Mesothelial cell of epicardium (in vitro differentiated cells): ENCODE results near the gene ARGLU1. TPM values are rescaled to one million over a fixed set of nuclear protein-coding genes. Genes with fewer than 3 reads are reported as not detected.

ENCODE experiments used
- DNase-seq, 2 experiments: peaks; one replicate each; pipeline ENCODE4 v3.0.0; 2021; ENCODE audit warnings: low spot score in 2 of 2; ENCODE audit not compliant: unreplicated experiment in 2 of 2
- H3K27ac Mint-ChIP-seq: 2 replicates; pipeline ENCODE4 v1.8.0; 2021; ENCODE audit warnings: mixed read lengths
- H3K27me3 Mint-ChIP-seq: 2 replicates; pipeline ENCODE4 v1.8.0; 2021; ENCODE audit warnings: low read depth, mixed read lengths
- H3K36me3 Mint-ChIP-seq: 2 replicates; pipeline ENCODE4 v1.8.0; 2021; ENCODE audit warnings: mixed read lengths
- H3K4me1 Mint-ChIP-seq: 2 replicates; pipeline ENCODE4 v1.8.0; 2021; ENCODE audit warnings: mixed read lengths
- H3K4me3 Mint-ChIP-seq: 2 replicates; pipeline ENCODE4 v1.8.0; 2021; ENCODE audit warnings: mild to moderate bottlenecking, moderate library complexity, mixed read lengths
- H3K9me3 Mint-ChIP-seq: 2 replicates; pipeline ENCODE4 v1.8.0; 2021; ENCODE audit warnings: mixed read lengths
- total RNA-seq: library from RNA; stranded (reverse); gene quantifications from 3 replicates; pipeline ENCODE4 v1.2.1, GENCODE V29; 2021
- TF ChIP-seq, protein P1 (sequence below): fragments of 200-600 bp; sonication (generic); IDR thresholded peaks from one replicate; pipeline ENCODE4 v1.5.0; 2021; ENCODE audit warnings: antibody characterized with exemption; ENCODE audit not compliant: unreplicated experiment

Gene ARGLU1
- total RNA-seq, 1 donor from 2014 or later: 233 TPM

GRCh38 chr13:106586648-106587166 lies 18.8 kb upstream of the ARGLU1 start:
- Mint-ChIP-seq H3K27ac (no peak overlapping the region), H3K36me3 (peaks cover 11% of the 10 kb centered on the region), H3K4me1 (peaks cover 2% of the 10 kb centered on the region), H3K27me3 (no peaks in the 10 kb centered on the region), H3K9me3 (peaks cover 23% of the 10 kb centered on the region), H3K4me3 (no peak overlapping the region)
- TF ChIP-seq, protein P1, sequence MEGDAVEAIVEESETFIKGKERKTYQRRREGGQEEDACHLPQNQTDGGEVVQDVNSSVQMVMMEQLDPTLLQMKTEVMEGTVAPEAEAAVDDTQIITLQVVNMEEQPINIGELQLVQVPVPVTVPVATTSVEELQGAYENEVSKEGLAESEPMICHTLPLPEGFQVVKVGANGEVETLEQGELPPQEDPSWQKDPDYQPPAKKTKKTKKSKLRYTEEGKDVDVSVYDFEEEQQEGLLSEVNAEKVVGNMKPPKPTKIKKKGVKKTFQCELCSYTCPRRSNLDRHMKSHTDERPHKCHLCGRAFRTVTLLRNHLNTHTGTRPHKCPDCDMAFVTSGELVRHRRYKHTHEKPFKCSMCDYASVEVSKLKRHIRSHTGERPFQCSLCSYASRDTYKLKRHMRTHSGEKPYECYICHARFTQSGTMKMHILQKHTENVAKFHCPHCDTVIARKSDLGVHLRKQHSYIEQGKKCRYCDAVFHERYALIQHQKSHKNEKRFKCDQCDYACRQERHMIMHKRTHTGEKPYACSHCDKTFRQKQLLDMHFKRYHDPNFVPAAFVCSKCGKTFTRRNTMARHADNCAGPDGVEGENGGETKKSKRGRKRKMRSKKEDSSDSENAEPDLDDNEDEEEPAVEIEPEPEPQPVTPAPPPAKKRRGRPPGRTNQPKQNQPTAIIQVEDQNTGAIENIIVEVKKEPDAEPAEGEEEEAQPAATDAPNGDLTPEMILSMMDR: no peak
- no peak for DNase-seq

DNA sequence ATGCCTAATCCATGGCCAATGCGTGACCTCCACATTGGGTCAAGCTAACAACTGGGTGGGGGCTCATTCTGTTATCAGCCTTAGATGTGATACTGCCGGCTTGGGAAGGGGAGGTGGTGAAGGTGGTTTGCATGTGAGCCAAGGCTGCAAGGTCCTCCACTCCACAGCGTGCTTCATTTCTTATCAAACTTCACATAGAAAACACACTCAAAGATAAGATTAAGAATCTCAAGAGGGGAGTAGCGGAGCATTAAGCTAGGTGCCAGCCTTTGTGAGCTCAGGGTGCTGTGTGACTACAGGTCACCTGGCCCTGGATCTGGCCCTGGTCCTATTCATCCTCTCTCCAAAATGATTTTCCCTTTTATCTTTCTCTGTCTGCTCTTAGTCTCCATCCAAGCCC lies 13.3 kb upstream of the ARGLU1 start:
- peaks cover 13% of the 10 kb centered on the region for H3K9me3 Mint-ChIP-seq
- no peak overlapping the region for H3K4me3 Mint-ChIP-seq
- no peaks in the 10 kb centered on the region for H3K27me3 Mint-ChIP-seq

DNA sequence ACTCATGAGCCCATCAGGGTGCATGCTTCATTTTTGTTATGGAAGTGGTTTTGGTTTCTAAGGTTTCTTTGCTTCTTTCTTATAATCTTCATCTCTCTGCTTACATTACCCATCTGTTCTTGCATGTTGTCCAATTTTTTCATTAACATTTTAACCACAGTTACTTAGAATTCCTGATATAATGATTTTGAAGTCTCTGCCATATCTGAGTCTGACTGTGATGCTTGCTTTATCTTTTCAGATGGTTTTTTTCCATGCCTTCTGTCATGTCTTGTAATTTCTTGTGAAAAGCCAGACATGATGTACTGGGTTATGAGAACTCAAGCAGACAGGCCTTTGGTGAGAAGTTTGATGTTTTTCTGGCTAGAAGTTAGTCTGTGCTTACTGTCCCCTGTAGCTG lies 8.0 kb upstream of the ARGLU1 start:
- Mint-ChIP-seq H3K9me3 (no peaks in the 10 kb centered on the region), H3K4me1 (no peaks in the 10 kb centered on the region), H3K27me3 (no peaks in the 10 kb centered on the region), H3K36me3 (no peaks in the 10 kb centered on the region), H3K4me3 (no peak overlapping the region), H3K27ac (no peak overlapping the region)
- TF ChIP-seq, protein P1: no peak
- no peak for DNase-seq

More for the DNA sequence above, 13.3 kb upstream of the ARGLU1 start:
- H3K36me3 Mint-ChIP-seq: peaks cover 8% of the 10 kb centered on the region
- no peak for DNase-seq
- H3K4me1 Mint-ChIP-seq: no peaks in the 10 kb centered on the region
- TF ChIP-seq, protein P1: no peak
- H3K27ac Mint-ChIP-seq: no peak overlapping the region

DNA sequence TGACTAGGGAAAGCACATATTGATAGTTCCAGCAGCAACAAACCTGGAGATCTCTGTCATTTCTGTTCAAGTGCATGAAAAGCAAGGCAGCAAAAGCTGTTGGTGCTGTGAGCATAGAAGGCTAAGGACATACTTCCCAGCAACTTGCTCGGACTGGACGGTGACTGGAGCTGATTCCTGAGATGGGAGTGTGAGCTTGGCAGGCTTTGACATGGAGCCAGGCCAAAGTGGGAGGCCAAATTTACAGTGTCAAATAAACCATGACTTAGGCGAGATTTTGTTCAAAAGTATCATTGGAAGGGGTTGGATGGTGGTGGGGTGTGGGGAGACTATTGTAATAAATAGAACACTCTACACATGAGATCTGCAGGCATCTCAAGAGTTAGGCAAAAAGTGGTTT lies 5.9 kb upstream of the ARGLU1 start:
- Mint-ChIP-seq H3K9me3 (no peaks in the 10 kb centered on the region), H3K4me1 (peaks cover 4% of the 10 kb centered on the region), H3K27me3 (no peaks in the 10 kb centered on the region), H3K27ac (no peak overlapping the region), H3K36me3 (no peaks in the 10 kb centered on the region), H3K4me3 (no peak overlapping the region)
- TF ChIP-seq, protein P1: no peak
- DNase-seq: no peak

GRCh38 chr13:106573284-106573846 lies 5.4 kb upstream of the ARGLU1 start:
- Mint-ChIP-seq H3K27me3 (no peaks in the 10 kb centered on the region), H3K27ac (no peak overlapping the region), H3K9me3 (no peaks in the 10 kb centered on the region), H3K36me3 (no peaks in the 10 kb centered on the region), H3K4me3 (no peak overlapping the region), H3K4me1 (peaks cover 7% of the 10 kb centered on the region)
- TF ChIP-seq, protein P1: no peak
- DNase-seq: no peak
